Measurements from ENCODE around the gene RHBDD2.

- TF ChIP-seq CTCF (IDR thresholded peaks at IDR 0.05) (no peak), POLR2A (IDR thresholded peaks at IDR 0.05) (no peak)
Measured at GRCh38 chr7:75889826-75890225, 11.0 kb downstream of the RHBDD2 start.
